Stimulated activated CD8-positive, alpha-beta memory T cell treated with anti-CD3 and anti-CD28 coated beads, Interleukin-4, amount 100 ng/mL, for 48 hours (primary cell): ENCODE measurements around the gene NRXN2.

Experiments
- DNase-seq: peaks from one replicate; pipeline ENCODE4 v3.0.0-alpha.2; 2020

Gene NRXN2

GRCh38 chr11:64560139-64560771 lies 162.7 kb downstream of the NRXN2 start:
- no peak for DNase-seq

GRCh38 chr11:64559351-64560138 lies 163.5 kb downstream of the NRXN2 start:
- DNase-seq, result no peak

- no peak for DNase-seq
These were observed 164.1 kb downstream of the NRXN2 start for GRCh38 chr11:64558869-64559268.

- no peak for DNase-seq
These were observed 164.8 kb downstream of the NRXN2 start for GRCh38 chr11:64558065-64558745.

- no peak for DNase-seq
These were observed 166.2 kb downstream of the NRXN2 start for GRCh38 chr11:64556721-64557250.
